ENCODE results near the gene PHEX.
A peak's percentile ranks its signal among the peaks of the same experiment; 100 is the strongest.

PHEX gene

DNA sequence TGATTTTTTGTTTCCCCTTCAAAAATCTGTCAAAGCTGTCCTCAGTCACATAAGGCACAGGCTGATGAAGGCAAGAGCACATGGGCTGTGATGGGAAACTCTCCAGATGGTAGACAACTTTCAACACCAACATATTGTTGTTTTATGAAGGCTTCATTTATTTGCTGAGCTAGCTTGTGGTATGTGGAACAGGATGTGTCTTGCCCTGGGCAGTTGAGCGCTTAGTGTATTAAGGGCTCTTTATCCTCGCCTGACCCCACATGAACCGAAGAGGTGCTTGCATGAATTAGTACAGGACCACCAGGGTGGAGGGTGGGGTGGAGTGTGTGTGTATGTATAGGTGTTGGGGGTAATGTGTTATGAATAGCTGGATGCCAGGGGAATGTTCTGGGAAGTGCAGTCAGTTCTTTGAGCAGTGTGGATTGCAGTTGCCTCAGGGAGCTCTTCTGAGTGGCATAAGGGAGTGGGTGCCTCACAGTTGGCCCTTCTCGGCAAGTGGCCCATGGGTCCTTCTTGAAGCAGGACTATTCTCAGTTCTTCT lies 103.1 kb downstream of the PHEX start:
- ATAC-seq: peak; percentile 48

DNA sequence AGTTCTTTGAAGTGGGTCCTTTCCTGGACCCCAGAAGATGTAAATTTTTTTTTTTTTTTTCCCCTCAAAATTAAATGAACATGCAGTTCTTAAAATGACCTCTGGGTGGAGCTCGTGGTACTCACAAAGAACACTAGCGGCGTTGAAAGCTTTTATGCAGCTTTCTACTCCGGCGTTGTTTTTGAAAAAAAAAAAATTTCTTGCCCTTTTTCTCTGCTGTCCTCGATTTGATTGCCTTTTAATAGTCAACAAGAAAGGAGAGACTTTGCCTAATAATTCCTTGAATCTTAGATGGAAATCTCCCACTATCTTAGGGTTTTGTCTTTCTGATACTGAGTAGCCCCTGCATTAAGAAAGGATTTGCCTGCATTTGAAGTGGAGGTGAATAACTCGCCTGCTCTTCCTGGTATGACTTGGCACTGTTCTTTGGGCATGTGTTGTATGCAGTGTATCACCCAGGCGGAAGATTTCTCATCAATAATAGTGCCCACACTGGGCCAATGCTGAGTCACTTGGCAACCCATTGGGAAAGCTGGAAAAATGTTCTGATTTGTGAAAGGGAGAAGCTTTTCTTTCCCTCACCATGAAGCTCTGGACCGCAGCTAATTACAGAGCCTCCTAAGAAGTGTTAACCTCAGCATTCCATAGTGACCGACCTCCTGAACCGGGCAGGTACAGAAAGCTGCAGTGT lies 104.0 kb downstream of the PHEX start:
- ATAC-seq: peak; percentile 66
- TF ChIP-seq, protein P1, sequence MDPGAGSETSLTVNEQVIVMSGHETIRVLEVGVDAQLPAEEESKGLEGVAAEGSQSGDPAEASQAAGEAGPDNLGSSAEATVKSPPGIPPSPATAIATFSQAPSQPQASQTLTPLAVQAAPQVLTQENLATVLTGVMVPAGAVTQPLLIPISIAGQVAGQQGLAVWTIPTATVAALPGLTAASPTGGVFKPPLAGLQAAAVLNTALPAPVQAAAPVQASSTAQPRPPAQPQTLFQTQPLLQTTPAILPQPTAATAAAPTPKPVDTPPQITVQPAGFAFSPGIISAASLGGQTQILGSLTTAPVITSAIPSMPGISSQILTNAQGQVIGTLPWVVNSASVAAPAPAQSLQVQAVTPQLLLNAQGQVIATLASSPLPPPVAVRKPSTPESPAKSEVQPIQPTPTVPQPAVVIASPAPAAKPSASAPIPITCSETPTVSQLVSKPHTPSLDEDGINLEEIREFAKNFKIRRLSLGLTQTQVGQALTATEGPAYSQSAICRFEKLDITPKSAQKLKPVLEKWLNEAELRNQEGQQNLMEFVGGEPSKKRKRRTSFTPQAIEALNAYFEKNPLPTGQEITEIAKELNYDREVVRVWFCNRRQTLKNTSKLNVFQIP (CRISPR knock-in tag; IDR thresholded peaks at IDR 0.05; ENCODE audit: borderline replicate concordance, low read depth): no peak
- TF ChIP-seq ZNF8 (CRISPR knock-in tag; IDR thresholded peaks at IDR 0.05) (no peak), ZNF70 (CRISPR knock-in tag; IDR thresholded peaks at IDR 0.05) (no peak), ESRRG (CRISPR knock-in tag; IDR thresholded peaks at IDR 0.05) (no peak), ARNTL (CRISPR knock-in tag; IDR thresholded peaks at IDR 0.05; ENCODE audit: borderline replicate concordance, low read depth) (no peak), TCF4 (CRISPR knock-in tag; IDR thresholded peaks at IDR 0.05; ENCODE audit: borderline replicate concordance) (no peak), RARB (CRISPR knock-in tag; IDR thresholded peaks at IDR 0.05) (no peak), ZFP30 (CRISPR knock-in tag; IDR thresholded peaks at IDR 0.05) (no peak), ZC3H10 (CRISPR knock-in tag; IDR thresholded peaks at IDR 0.05) (no peak), ZFP3 (CRISPR knock-in tag; IDR thresholded peaks at IDR 0.05) (no peak), TOX (CRISPR knock-in tag; IDR thresholded peaks at IDR 0.05; ENCODE audit: borderline replicate concordance) (no peak), SNAI2 (CRISPR knock-in tag; IDR thresholded peaks at IDR 0.05) (no peak), CSDC2 (CRISPR knock-in tag; IDR thresholded peaks at IDR 0.05) (no peak)
- TF ChIP-seq, protein P2, sequence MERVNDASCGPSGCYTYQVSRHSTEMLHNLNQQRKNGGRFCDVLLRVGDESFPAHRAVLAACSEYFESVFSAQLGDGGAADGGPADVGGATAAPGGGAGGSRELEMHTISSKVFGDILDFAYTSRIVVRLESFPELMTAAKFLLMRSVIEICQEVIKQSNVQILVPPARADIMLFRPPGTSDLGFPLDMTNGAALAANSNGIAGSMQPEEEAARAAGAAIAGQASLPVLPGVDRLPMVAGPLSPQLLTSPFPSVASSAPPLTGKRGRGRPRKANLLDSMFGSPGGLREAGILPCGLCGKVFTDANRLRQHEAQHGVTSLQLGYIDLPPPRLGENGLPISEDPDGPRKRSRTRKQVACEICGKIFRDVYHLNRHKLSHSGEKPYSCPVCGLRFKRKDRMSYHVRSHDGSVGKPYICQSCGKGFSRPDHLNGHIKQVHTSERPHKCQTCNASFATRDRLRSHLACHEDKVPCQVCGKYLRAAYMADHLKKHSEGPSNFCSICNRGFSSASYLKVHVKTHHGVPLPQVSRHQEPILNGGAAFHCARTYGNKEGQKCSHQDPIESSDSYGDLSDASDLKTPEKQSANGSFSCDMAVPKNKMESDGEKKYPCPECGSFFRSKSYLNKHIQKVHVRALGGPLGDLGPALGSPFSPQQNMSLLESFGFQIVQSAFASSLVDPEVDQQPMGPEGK (CRISPR knock-in tag; IDR thresholded peaks at IDR 0.05; ENCODE audit: borderline replicate concordance): no peak
- TF ChIP-seq, protein P3, sequence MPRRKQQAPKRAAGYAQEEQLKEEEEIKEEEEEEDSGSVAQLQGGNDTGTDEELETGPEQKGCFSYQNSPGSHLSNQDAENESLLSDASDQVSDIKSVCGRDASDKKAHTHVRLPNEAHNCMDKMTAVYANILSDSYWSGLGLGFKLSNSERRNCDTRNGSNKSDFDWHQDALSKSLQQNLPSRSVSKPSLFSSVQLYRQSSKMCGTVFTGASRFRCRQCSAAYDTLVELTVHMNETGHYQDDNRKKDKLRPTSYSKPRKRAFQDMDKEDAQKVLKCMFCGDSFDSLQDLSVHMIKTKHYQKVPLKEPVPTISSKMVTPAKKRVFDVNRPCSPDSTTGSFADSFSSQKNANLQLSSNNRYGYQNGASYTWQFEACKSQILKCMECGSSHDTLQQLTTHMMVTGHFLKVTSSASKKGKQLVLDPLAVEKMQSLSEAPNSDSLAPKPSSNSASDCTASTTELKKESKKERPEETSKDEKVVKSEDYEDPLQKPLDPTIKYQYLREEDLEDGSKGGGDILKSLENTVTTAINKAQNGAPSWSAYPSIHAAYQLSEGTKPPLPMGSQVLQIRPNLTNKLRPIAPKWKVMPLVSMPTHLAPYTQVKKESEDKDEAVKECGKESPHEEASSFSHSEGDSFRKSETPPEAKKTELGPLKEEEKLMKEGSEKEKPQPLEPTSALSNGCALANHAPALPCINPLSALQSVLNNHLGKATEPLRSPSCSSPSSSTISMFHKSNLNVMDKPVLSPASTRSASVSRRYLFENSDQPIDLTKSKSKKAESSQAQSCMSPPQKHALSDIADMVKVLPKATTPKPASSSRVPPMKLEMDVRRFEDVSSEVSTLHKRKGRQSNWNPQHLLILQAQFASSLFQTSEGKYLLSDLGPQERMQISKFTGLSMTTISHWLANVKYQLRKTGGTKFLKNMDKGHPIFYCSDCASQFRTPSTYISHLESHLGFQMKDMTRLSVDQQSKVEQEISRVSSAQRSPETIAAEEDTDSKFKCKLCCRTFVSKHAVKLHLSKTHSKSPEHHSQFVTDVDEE (CRISPR knock-in tag; IDR thresholded peaks at IDR 0.05): no peak
- TF ChIP-seq, protein P4, sequence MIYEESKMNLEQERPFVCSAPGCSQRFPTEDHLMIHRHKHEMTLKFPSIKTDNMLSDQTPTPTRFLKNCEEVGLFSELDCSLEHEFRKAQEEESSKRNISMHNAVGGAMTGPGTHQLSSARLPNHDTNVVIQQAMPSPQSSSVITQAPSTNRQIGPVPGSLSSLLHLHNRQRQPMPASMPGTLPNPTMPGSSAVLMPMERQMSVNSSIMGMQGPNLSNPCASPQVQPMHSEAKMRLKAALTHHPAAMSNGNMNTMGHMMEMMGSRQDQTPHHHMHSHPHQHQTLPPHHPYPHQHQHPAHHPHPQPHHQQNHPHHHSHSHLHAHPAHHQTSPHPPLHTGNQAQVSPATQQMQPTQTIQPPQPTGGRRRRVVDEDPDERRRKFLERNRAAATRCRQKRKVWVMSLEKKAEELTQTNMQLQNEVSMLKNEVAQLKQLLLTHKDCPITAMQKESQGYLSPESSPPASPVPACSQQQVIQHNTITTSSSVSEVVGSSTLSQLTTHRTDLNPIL (CRISPR knock-in tag; IDR thresholded peaks at IDR 0.05; ENCODE audit: low read depth): no peak

More for the DNA sequence above, 103.1 kb downstream of the PHEX start:
- TF ChIP-seq ZNF70 (CRISPR knock-in tag; IDR thresholded peaks at IDR 0.05): no peak
- TF ChIP-seq SNAI2 (CRISPR knock-in tag; IDR thresholded peaks at IDR 0.05): no peak
- TF ChIP-seq, protein P3 (CRISPR knock-in tag; IDR thresholded peaks at IDR 0.05): no peak
- TF ChIP-seq, protein P5, sequence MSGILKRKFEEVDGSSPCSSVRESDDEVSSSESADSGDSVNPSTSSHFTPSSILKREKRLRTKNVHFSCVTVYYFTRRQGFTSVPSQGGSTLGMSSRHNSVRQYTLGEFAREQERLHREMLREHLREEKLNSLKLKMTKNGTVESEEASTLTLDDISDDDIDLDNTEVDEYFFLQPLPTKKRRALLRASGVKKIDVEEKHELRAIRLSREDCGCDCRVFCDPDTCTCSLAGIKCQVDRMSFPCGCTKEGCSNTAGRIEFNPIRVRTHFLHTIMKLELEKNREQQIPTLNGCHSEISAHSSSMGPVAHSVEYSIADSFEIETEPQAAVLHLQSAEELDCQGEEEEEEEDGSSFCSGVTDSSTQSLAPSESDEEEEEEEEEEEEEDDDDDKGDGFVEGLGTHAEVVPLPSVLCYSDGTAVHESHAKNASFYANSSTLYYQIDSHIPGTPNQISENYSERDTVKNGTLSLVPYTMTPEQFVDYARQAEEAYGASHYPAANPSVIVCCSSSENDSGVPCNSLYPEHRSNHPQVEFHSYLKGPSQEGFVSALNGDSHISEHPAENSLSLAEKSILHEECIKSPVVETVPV (CRISPR knock-in tag; IDR thresholded peaks at IDR 0.05): no peak
- no peak for TF ChIP-seq GLIS3 (CRISPR knock-in tag; IDR thresholded peaks at IDR 0.05)
- no peak for TF ChIP-seq ESRRG (CRISPR knock-in tag; IDR thresholded peaks at IDR 0.05)
- no peak for TF ChIP-seq PPARA (CRISPR knock-in tag; IDR thresholded peaks at IDR 0.05; ENCODE audit: borderline replicate concordance)
- no peak for TF ChIP-seq BACH2 (CRISPR knock-in tag; IDR thresholded peaks at IDR 0.05; ENCODE audit: borderline replicate concordance)
- no peak for TF ChIP-seq ZFP3 (CRISPR knock-in tag; IDR thresholded peaks at IDR 0.05)
- no peak for TF ChIP-seq ZNF8 (CRISPR knock-in tag; IDR thresholded peaks at IDR 0.05)
- TF ChIP-seq ZNF565 (CRISPR knock-in tag; conservative IDR thresholded peaks at IDR 0.05; ENCODE audit: low read depth): no peak
- TF ChIP-seq TCF4 (CRISPR knock-in tag; IDR thresholded peaks at IDR 0.05; ENCODE audit: borderline replicate concordance): no peak
